GM12878 (cell line): Measurements from ENCODE around the gene HNRNPLL. TPM values are rescaled to one million over a fixed set of nuclear protein-coding genes. Genes with fewer than 3 reads are reported as not detected.
A peak's percentile ranks its signal among the peaks of the same experiment; 100 is the strongest.

Experiments used
- BCL3 ChIP-seq: IDR thresholded peaks from 2 replicates; pipeline ENCODE4 v1.6.1; 2011; ENCODE audit warnings: borderline replicate concordance, low read depth, mild to moderate bottlenecking, moderate library complexity, low read length; ENCODE audit not compliant: insufficient read depth, poor library complexity, severe bottlenecking
- CEBPZ ChIP-seq: fragments of 150-350 bp; IDR thresholded peaks from 2 replicates; pipeline ENCODE4 v1.6.1; 2016; ENCODE audit warnings: low read depth, low read length
- ELK1 ChIP-seq: IDR thresholded peaks from 2 replicates; pipeline ENCODE4 v1.6.1; 2012; ENCODE audit warnings: low read depth, low read length, improper control_type of control experiment
- ESRRA ChIP-seq: IDR thresholded peaks from 2 replicates; pipeline ENCODE4 v1.6.1; 2012; ENCODE audit warnings: mild to moderate bottlenecking, low read length, improper control_type of control experiment
- IKZF2 ChIP-seq, 2 experiments: fragments of 450-650 bp; IDR thresholded peaks; 2 replicates each; pipeline ENCODE4 v1.6.1; 2017; ENCODE audit warnings: mild to moderate bottlenecking in 2 of 2, moderate library complexity in 2 of 2
- JUNB ChIP-seq: IDR thresholded peaks from 2 replicates; pipeline ENCODE4 v1.6.1; 2016; ENCODE audit warnings: antibody characterized with exemption, mild to moderate bottlenecking
- LARP7 ChIP-seq: fragments of 450-650 bp; IDR thresholded peaks from 2 replicates; pipeline ENCODE4 v1.6.1; 2017; ENCODE audit warnings: mild to moderate bottlenecking
- MEF2A ChIP-seq: IDR thresholded peaks from 2 replicates; pipeline ENCODE4 v1.6.1; 2011; ENCODE audit warnings: low read depth, mild to moderate bottlenecking, low read length, moderate library complexity; ENCODE audit not compliant: insufficient read depth
- NBN ChIP-seq: fragments of 450-650 bp; IDR thresholded peaks from 2 replicates; pipeline ENCODE4 v1.6.1; 2016
- POLR2A ChIP-seq: IDR thresholded peaks from 2 replicates; pipeline ENCODE4 v1.6.1; 2011; ENCODE audit warnings: low read depth, mild to moderate bottlenecking, low read length
- RCOR1 ChIP-seq: conservative IDR thresholded peaks from 2 replicates; pipeline ENCODE4 v1.6.1; 2012; ENCODE audit warnings: low read depth, low read length, improper control_type of control experiment
- RELB ChIP-seq: fragments of 450-650 bp; IDR thresholded peaks from 2 replicates; pipeline ENCODE4 v1.6.1; 2017; ENCODE audit warnings: low read depth, mild to moderate bottlenecking, moderate library complexity
- RUNX3 ChIP-seq: IDR thresholded peaks from 2 replicates; pipeline ENCODE4 v1.6.1; 2012; ENCODE audit warnings: low read length, inconsistent platforms
- SREBF1 ChIP-seq: IDR thresholded peaks from 2 replicates; pipeline ENCODE4 v1.6.1; 2012; ENCODE audit warnings: mild to moderate bottlenecking, low read length
- USF1 ChIP-seq: IDR thresholded peaks from 2 replicates; pipeline ENCODE4 v1.6.1; 2011; ENCODE audit warnings: borderline replicate concordance, low read depth, mild to moderate bottlenecking, moderate library complexity, mixed read lengths, low read length; ENCODE audit not compliant: insufficient read depth; ENCODE audit errors: extremely low read length
- YBX1 ChIP-seq: fragments of 450-650 bp; IDR thresholded peaks from 2 replicates; pipeline ENCODE4 v1.6.1; 2016; ENCODE audit warnings: antibody characterized with exemption
- ZBTB40 ChIP-seq: fragments of 450-650 bp; IDR thresholded peaks from 2 replicates; pipeline ENCODE4 v1.6.1; 2016; ENCODE audit warnings: mild to moderate bottlenecking, moderate library complexity, borderline replicate concordance
- polyA plus RNA-seq, 11 experiments: library from polyadenylated mRNA; depleted of rRNA in 4 of 11; unstranded in 6 of 11; stranded (reverse) in 5 of 11; fragments of >200 nt; fragmentation: Nextera tagmentation in 4 of 11; fragmentation: Illumina TruSeq in 1 of 11; extraction: Ambion mirVana in 4 of 11; extraction: Trizol in 1 of 11; gene quantifications; 1 replicate in 1 of 11; 2 replicates in 10 of 11; pipeline versions ENCODE4 v1.2.1 to v1.2.3, GENCODE V29; 2011 to 2016; ENCODE audit warnings: inconsistent platforms in 2 of 11, missing spikeins in 2 of 11, low read depth in 1 of 11
- total RNA-seq, 4 experiments: library from RNA; depleted of rRNA in 3 of 4; stranded (reverse); fragments of >200 nt in 3 of 4; fragmentation: Illumina TruSeq in 1 of 4; extraction: Trizol in 1 of 4; gene quantifications; 2 replicates each; pipeline versions ENCODE4 v1.2.1 to v1.2.3, GENCODE V29; 2013 to 2021

The HNRNPLL gene
- total and polyA plus RNA-seq, 10 of the 15 experiments (the other 5 are each of a cell fraction or from before 2014, with no cell fraction given) = 0.98 to 27.1 (median 2.9) TPM

- TF ChIP-seq CEBPZ (no peak), ESRRA (no peak), YBX1 (no peak), LARP7 (peak; percentile 80; the same call in 1 of the 2 replicates), ZBTB40 (no peak), JUNB (no peak), RCOR1 (peak; percentile 23; the same call in 1 of the 2 replicates), SREBF1 (no peak), MEF2A (0 out of 2 replicates have a peak, but pooled peaks have one; percentile 48), NBN (0 out of 2 replicates have a peak, but pooled peaks have one; percentile 63), RUNX3 (peak; percentile 58), IKZF2 (IDR thresholded peaks at IDR 0.05) (peak; percentile 91 to 93), RELB (peak; percentile 51; the same call in 1 of the 2 replicates), USF1 (no peak), BCL3 (no peak), ELK1 (no peak), POLR2A (peak; percentile 73)
These were observed at the start of gene HNRNPLL (continued) for GRCh38 chr2:38602732-38603401.
